GM18526 (cell line): ENCODE measurements around the gene TSEN54.

Source experiments
- POLR2A ChIP-seq: IDR thresholded peaks from 3 replicates; pipeline ENCODE4 v1.6.1; 2011; ENCODE audit not compliant: insufficient read length; ENCODE audit errors: extremely low read depth

TSEN54 gene

GRCh38 chr17:75496005-75496404, 20.3 kb upstream of the TSEN54 start:
- no peak for TF ChIP-seq POLR2A

DNA sequence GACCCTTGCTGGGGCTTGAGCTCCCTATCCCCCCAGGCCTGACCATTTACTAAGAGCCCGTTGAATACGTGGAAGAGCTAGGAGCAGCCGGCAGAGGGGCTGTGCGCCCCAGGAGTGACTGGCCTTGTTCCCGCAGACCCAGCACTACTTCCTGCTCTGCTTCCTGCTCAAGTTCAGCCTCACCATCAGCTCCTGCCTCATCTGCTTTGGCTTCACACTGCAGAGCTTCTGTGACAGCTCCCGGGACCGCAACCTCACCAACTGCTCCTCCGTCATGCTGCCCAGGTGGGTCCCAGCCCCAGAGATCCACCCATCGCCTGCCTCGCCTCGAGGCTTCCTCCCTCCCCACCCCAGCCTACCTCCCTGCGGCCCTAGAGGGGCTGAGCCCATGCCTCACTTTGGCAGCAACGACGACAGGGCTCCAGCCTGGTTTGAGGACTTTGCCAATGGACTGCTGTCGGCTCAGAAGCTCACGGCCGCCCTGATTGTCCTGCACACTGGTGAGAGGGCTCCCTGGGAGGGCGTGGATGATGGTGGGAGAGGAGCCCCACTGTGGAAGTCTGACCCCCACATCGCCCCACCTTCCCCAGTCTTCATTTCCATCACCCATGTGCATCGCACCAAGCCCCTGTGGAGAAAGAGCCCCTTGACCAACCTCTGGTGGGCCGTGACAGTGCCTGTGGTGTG, 18.1 kb upstream of the TSEN54 start:
- TF ChIP-seq POLR2A, result no peak

DNA sequence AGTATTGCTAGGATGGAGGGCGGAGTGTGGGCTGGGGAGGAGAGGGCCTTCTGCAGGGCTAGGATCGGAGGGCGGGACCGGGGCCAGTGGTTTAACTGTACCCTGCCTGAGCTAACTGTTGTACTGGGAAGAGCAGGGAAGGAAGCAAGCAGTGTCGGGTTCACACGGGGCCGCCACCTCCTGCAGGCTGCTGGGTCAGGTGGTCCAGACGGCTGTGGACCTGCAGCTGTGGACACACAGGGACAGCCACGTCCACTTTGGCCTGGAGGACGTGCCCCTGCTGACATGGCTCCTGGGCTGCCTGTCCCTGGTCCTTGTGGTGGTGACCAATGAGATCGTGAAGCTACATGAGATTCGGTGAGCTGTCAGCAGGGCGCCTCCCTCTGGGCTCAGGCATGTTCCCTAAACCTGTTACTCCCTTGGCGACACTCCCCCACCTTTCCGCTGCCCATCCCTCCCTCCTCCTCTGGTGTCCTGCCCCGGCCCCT, 17.6 kb upstream of the TSEN54 start:
- TF ChIP-seq POLR2A, result no peak

DNA sequence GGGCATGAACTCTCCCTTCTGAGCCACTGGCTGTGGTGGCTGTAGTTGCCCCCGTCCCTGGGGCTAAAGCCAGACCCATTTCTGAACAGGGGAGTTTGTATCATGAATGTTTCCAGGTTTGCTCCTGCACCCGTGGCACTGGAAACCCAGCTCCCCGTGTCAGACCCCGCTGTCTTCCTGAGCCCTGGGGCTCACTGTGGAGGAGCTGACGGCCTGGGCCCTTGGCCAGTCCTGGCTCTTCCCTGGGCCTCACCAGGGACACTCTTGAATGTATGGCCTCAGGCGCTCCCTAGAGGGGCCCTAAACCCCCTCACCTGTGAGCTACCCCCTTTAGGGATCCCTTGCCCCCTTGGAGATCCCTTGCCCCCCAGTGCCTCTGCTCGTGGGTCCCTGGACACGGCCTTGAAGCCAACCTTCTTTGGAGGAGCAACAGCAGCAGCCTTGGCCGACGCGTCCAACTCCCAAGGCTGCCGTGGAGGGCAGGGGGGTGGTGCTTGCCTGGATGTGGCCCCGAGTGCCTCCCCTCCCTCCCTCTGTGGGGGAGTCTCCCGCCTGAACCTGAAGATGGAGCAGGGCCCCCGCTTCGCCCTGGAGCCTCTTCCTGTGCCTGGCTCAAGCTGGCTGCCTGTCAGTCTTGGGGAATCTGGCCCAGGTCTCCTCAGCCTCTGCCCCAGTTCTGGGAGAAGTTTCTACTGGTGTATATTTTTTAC, 16.9 kb upstream of the TSEN54 start:
- TF ChIP-seq POLR2A, result no peak

DNA sequence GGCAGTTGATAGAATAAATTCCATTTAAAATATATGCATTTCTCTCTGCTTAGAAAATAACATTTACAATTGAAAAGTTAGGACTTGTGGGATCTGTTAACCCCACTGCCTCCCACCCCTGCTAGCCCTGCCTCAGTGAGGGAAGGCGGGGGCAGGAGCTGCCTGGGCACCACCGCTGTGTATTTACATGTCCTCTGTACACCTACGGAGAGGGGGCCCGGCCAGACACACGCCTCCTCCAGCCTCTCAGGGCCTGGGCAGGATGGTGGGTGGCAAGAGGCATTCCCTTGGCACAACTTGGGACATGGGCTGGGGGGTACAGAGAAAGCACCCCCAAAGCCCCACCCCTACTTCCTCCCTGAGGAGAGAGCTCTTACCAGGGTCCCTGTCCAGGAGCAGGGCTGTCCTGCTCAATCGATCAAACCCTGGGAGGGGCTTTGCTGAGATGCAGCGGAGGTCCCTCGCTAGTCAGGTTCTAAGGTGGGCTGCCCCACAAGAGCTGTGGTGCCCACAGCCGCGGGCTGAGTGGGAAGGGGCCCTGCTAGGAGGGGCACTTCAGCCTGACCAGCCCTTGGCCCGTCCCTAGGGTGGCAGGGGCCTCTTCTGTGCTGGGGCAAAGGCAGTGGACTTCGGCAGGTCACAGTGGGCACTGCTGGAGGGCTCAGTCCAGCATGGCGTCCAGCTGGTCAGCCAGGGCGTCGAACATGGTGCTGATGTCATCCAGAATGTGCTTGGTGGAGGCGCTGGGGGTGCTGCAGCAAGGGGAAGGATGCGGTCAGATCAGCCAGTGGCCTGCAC, 15.7 kb upstream of the TSEN54 start:
- no peak for TF ChIP-seq POLR2A

DNA sequence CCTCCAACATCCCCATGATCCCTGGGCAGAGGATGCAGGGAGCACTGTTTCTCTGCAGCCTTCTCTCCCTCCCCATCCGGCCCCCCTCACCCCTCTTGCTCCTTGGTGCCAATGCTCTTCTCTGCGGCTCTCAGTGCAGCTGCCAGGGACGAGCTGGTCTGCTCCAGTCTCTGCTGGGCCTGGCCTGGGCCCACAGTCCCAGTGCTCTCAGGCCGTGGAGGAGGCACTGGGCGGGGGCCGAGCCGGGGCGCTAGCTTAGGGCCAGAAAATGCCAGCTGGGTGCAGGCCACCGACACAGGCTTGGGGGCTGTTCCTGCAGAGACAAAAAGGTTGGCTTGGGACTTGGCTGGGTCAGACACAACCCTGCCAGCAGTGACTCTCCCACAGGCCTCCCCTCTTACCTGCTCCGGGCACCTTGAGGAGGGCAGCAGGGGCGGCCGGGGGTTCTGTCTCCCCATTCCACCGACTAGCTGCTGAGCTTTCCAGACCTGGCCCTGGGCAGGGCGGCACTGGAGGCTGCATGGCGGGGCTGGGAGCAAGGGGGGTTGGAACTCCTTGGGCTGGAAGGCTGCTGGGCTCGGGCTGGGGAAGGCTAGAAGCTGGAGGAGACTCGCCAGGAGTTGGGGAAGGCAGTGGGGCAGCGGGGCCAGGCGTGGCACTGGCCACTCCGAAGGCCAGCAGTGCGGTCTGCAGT, 14.8 kb upstream of the TSEN54 start:
- no peak for TF ChIP-seq POLR2A

DNA sequence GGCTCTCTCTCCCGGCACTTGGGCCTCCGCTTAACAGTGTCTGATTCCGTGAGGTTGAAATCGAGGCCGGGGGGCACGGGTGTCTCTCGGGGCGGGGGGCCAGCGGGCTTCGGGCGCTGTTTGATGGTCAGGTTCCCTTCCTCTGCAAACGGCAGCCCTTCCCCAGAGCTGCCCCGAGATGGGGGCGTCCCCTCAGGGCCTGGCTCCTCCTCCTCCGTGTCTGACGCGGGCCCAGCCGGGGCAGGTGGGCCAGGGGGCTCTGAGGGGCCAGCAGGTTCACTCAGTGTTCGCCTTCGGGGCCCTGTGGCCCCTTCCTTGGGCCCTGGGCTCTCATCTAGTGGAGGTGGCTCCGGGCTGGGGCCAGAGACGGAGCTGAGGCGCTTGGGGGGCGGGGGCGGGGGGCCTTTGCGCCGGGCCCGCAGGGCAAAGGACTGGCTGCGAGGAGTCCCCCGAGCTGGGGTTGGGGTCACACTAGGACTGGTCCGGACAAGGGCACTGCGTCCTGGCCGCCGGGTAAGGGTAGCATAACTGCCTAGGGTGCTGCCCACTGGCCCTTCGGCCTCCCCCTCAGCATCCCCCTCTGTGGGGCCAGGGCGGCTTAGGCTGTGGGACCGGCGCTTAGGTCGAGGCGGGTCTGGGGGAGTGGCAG, 14.1 kb upstream of the TSEN54 start:
- TF ChIP-seq POLR2A, result no peak

DNA sequence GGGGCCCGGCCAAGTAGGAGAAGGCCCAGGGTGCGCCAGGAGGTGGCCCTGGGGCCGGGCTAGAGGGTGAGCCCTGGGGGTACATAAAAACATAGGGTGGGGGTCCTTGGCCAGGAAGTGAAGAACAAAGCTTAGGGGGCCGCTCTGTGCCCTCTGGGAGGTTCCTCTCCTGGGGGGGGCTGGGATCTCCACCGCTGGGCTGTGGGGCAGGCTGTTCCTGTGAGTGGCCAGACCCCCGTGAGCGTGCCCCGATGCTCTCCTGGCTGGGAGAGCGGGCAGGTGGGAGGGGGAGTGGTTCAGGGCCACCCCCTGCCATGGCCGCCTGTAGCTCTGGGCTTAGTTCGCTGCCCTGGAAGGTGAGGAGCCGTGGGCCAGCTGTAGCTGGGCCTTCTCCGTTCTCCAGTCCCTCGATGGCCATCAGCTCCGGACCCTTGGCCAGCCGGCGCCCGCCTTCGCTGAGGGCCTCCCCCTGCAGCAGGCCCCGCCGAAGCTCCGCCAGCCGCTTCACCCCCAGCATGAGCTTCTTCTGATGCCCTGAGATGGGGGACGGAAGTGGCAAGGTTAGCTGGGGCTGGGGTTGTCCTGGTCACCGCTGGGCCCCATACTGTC, 13.5 kb upstream of the TSEN54 start:
- TF ChIP-seq POLR2A, result no peak

GRCh38 chr17:75503337-75503950, 12.9 kb upstream of the TSEN54 start:
- TF ChIP-seq POLR2A, result no peak

DNA sequence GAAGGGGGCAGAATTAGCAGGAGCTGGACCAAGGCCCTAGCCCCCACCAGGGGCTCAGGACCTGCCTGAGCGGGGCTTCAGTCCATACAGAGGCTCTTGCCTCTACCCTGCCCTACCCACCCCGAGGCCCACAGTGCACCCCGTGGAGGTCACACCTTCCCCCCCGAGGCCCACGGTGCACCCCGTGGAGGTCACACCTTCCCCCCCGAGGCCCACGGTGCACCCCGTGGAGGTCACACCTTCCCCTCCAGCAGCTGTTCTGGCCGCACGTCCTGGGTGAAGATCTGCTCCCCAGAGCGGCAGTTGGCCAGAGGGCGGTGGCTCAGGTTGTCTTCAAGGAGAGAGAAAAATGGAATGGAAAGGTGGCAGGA, 12.4 kb upstream of the TSEN54 start:
- no peak for TF ChIP-seq POLR2A

DNA sequence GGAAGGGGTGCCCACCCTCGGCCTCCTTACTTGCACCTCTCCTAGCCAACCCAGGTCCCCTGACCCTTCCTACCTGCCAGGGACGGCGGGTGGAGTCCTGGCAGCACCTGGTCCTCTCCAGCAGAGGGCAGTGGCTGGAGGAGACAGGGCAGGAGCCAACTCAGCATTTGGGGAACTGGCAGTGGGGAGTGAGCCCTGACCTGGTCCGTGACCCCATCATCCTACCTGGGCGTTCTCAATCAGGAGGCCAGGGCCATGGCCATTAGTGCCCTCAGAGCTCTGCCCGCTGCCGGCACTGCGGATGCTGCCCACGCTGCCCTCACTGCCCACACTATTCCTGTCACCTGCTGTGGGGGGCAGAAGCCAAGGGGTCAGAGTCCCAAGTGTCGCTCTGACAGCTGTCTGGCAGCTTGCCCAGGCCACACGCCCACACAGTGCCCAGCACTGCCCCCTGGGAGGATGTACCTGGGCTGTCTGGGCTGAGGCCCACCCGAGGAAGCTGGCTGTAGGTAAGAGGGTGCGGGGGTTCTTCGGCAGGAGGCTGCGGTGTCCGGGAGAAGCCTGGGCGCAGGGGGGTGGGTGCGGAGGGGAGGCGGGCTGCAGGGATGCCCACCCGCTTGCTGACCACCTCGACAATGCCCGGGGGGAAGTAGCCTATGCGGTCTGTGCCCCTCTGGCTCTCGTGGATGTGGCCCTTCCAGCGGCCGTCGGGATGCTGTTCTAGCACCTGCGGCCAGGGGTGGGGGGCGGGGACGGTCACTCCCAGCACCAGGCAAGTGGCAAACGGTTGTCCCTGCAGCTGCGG, 11.8 kb upstream of the TSEN54 start:
- no peak for TF ChIP-seq POLR2A

GRCh38 chr17:75505152-75505409, 11.2 kb upstream of the TSEN54 start:
- TF ChIP-seq POLR2A, result no peak

- TF ChIP-seq POLR2A, result no peak
Observed at GRCh38 chr17:75505640-75506039, 10.7 kb upstream of the TSEN54 start.
